ENCODE data around the gene MYF5.

DNA sequence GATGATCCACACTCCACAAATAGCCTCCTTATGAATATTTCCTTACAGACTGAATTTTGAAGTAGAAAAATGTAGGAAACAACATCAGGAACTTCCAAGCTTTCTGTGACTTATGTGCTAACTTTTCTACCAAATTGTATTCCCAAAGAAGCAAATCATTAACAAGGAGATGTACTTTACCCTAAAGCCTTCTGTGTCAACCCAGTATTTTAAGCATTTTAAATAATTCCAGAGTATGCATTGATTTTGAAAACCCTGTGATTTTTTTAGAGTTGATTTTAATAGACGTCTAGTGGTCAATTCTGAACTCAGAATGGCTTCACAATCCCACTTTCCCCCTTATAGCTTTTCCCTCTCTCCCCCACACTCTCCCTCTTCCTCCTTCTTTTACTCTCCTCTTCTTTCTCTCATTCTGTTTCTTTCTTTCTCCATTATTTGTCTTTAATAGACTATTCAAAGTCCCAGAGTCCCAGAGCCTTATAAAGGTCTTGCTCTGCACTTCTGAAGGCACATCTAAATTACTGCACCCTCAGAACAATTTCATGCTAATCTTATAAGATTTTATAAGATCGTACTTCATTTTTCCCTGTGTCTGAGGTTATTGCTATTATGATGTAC lies 19.3 kb upstream of the MYF5 start:
- TF ChIP-seq, protein P1, sequence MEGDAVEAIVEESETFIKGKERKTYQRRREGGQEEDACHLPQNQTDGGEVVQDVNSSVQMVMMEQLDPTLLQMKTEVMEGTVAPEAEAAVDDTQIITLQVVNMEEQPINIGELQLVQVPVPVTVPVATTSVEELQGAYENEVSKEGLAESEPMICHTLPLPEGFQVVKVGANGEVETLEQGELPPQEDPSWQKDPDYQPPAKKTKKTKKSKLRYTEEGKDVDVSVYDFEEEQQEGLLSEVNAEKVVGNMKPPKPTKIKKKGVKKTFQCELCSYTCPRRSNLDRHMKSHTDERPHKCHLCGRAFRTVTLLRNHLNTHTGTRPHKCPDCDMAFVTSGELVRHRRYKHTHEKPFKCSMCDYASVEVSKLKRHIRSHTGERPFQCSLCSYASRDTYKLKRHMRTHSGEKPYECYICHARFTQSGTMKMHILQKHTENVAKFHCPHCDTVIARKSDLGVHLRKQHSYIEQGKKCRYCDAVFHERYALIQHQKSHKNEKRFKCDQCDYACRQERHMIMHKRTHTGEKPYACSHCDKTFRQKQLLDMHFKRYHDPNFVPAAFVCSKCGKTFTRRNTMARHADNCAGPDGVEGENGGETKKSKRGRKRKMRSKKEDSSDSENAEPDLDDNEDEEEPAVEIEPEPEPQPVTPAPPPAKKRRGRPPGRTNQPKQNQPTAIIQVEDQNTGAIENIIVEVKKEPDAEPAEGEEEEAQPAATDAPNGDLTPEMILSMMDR (IDR thresholded peaks at IDR 0.05): no peak
- no peak for TF ChIP-seq POLR2A (IDR thresholded peaks at IDR 0.05)
- TF ChIP-seq EP300 (IDR thresholded peaks at IDR 0.05): no peak
- TF ChIP-seq POLR2AphosphoS5 (IDR thresholded peaks at IDR 0.05): no peak
